HTR-8/SVneo (cell line): Measurements from ENCODE around the gene GAS2L3.
A peak's percentile ranks its signal among the peaks of the same experiment; 100 is the strongest.
"Not testable (repeated sequence)": the region's sequence is repeated elsewhere in the genome, so short reads cannot be mapped to it uniquely, and the experiment has no call there.

Source experiments
- DNase-seq: peaks from one replicate; pipeline ENCODE4 v3.0.0; 2011; ENCODE audit warnings: low spot score, mixed read lengths; ENCODE audit not compliant: insufficient read length
- FAIRE-seq: peaks from 2 replicates; lab custom pipeline; 2011; peaks lifted over from hg19 to GRCh38; lab: Jason Lieb, UNC

Gene GAS2L3

GRCh38 chr12:100572184-100572583 is 1.3 kb upstream of the GAS2L3 start:
- DNase-seq (no peak), FAIRE-seq (no peak)

GRCh38 chr12:100574187-100575074 is 947 bp downstream of the GAS2L3 start:
- DNase-seq: no peak
- no peak for FAIRE-seq

GRCh38 chr12:100576331-100577036 is 3.0 kb downstream of the GAS2L3 start:
- FAIRE-seq: no peak
- peak; percentile 77 for DNase-seq

- FAIRE-seq: peak; percentile 38
- no peak for DNase-seq
Observed at GRCh38 chr12:100578923-100579322, 5.4 kb downstream of the GAS2L3 start.

- FAIRE-seq: no peak
- no peak for DNase-seq
Observed at GRCh38 chr12:100579844-100580243, 6.4 kb downstream of the GAS2L3 start.

GRCh38 chr12:100584256-100584655 is 10.8 kb downstream of the GAS2L3 start:
- no peak for FAIRE-seq

GRCh38 chr12:100591979-100592378 is 18.5 kb downstream of the GAS2L3 start:
- FAIRE-seq (no peak), DNase-seq (no peak)

More at GRCh38 chr12:100584256-100584655, 10.8 kb downstream of the GAS2L3 start:
- no peak for DNase-seq

- FAIRE-seq (no peak), DNase-seq (no peak)
Observed at GRCh38 chr12:100593490-100593889, 20.0 kb downstream of the GAS2L3 start.

- no peak for FAIRE-seq
- DNase-seq: no peak
Observed at GRCh38 chr12:100601626-100602025, 28.1 kb downstream of the GAS2L3 start.

GRCh38 chr12:100602997-100603396 is 29.5 kb downstream of the GAS2L3 start:
- not testable (repeated sequence) for DNase-seq, FAIRE-seq

GRCh38 chr12:100608776-100609175 is 35.3 kb downstream of the GAS2L3 start:
- no peak for DNase-seq
- FAIRE-seq: no peak

GRCh38 chr12:100610666-100611430 is 37.4 kb downstream of the GAS2L3 start:
- no peak for DNase-seq
- FAIRE-seq: no peak

- DNase-seq (no peak), FAIRE-seq (no peak)
Observed at GRCh38 chr12:100612606-100613005, 39.1 kb downstream of the GAS2L3 start.

GRCh38 chr12:100624571-100624970 is 51.1 kb downstream of the GAS2L3 start:
- no peak for DNase-seq
- no peak for FAIRE-seq

- DNase-seq (no peak), FAIRE-seq (no peak)
Observed at GRCh38 chr12:100632445-100632892, 59.0 kb downstream of the GAS2L3 start.

GRCh38 chr12:100633082-100633785 is 59.8 kb downstream of the GAS2L3 start:
- not testable (repeated sequence) for FAIRE-seq, DNase-seq

- no peak for DNase-seq
- FAIRE-seq: no peak
Observed at GRCh38 chr12:100643246-100643645, 69.8 kb downstream of the GAS2L3 start.

- FAIRE-seq (no peak), DNase-seq (no peak)
Observed at GRCh38 chr12:100646896-100647295, 73.4 kb downstream of the GAS2L3 start.

- DNase-seq (no peak), FAIRE-seq (no peak)
Observed at GRCh38 chr12:100651108-100651507, 77.6 kb downstream of the GAS2L3 start.

GRCh38 chr12:100651694-100652093 is 78.2 kb downstream of the GAS2L3 start:
- FAIRE-seq (no peak), DNase-seq (no peak)
